ENCODE data around the gene RNFT2.

Gene RNFT2

DNA sequence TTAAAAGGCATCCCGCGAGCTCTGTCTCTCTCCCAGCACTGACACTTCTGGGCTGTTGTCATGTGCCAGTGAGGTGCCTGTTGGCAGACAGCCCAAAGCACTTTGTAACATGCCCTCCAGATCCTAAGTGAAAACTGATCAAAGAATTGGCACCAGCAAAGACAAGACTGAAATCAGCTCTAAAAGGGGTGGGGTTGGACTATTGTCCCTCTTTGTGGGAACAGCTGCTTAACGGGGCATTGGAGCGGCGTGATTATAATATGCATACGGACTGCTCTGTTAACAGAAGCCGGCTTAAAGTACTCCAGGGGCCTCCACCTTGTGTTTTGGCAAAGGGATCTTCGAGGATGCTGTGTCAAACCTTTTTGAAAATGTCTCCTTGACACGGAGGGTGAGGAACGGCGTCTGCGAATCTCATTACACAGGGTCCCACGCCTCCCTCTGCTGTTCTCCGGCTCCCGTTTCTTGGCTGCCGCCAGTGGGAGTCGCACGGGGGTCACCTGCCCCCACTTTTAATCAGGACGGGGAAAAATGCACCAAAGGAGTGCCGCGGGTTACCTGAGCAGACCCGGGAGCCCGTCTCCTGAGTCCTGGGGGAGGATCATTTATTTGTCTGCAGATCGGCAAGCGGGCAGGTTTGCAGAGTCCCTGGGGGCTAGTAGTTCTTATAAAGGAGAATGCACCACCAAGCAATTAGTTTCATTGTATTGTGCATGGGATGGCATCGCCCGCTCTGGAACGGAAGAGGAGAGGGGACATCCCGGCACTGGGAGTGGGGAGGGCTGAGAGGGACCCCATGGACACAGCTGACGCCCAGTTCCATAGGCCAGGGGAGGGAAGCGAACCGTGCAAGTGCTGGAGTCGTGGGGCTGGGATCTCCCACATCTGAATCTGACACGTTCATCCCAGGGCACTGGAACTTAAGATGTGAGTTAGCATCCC is 44.6 kb upstream of the RNFT2 start:
- H3K9ac ChIP-seq: peak overlapping the region; percentile 58 to 79 (median 74)
- H3K4me2 ChIP-seq: peak overlapping the region; percentile 89 to 100 (median 97)
- H3K4me3 ChIP-seq: peak overlapping the region; percentile 44 to 70 (median 58)

GRCh38 chr12:116694653-116695463 is 43.3 kb upstream of the RNFT2 start:
- Histone ChIP-seq H3K4me2 (peak overlapping the region; percentile 89 to 100 (median 97)), H3K4me1 (peaks cover 55 to 96% (median 88%) of the 10 kb centered on the region in 10 experiments)
- TF ChIP-seq Cebpa-rat (IDR thresholded peaks at IDR 0.05): peak in 4 of 11 experiments; percentile 52 to 85 (median 64); a peak in 5 of 22 replicates

More for the DNA sequence above, 44.6 kb upstream of the RNFT2 start:
- no peaks in the 10 kb centered on the region for H4K20me1 ChIP-seq
- peaks cover 61 to 99% (median 97%) of the 10 kb centered on the region in 10 experiments for H3K4me1 ChIP-seq
- peaks cover 0 to 41% (median 0%) of the 10 kb centered on the region in 11 experiments; a peak in 9 of 22 replicates for H3K27me3 ChIP-seq
- peak overlapping the region in 10 of 11 experiments; percentile 37 to 82 (median 73); a peak in 19 of 22 replicates for H3K27ac ChIP-seq
- H3K36me3 ChIP-seq: no peaks in the 10 kb centered on the region
- no peaks in the 10 kb centered on the region for H3K9me3 ChIP-seq (replicated peaks in 1 of 11)
- no peak for TF ChIP-seq Cebpa-rat (IDR thresholded peaks at IDR 0.05)

DNA sequence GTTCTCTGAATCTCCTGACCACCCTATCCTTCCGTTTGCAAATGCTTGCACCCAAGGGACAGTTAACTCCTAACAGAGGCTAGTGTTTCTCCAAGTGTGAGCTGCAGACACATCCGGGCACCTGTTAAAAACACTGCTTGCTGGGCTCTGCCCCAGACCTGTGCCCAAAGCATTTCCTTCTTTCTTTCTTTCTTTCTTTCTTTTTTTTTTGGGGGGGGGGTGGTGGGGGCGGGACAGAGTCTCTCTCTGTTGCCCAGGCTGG is 42.7 kb upstream of the RNFT2 start:
- Histone ChIP-seq H3K27me3 (peaks cover 0 to 41% (median 0%) of the 10 kb centered on the region in 11 experiments; a peak in 9 of 22 replicates), H3K4me3 (peak overlapping the region in 7 of 10 experiments; percentile 49 to 70 (median 58); a peak in 9 of 20 replicates), H3K9ac (peak overlapping the region in 8 of 11 experiments; percentile 64 to 79 (median 74); a peak in 15 of 22 replicates), H3K27ac (peak overlapping the region in 9 of 11 experiments; percentile 44 to 82 (median 75); a peak in 16 of 22 replicates), H3K9me3 (replicated peaks in 1 of 11) (no peaks in the 10 kb centered on the region), H3K4me2 (peak overlapping the region; percentile 89 to 100 (median 97)), H4K20me1 (no peaks in the 10 kb centered on the region), H3K36me3 (no peaks in the 10 kb centered on the region), H3K4me1 (peaks cover 50 to 91% (median 82%) of the 10 kb centered on the region in 10 experiments)
- no peak; a peak in 1 of 22 replicates for TF ChIP-seq Cebpa-rat (IDR thresholded peaks at IDR 0.05)

More at GRCh38 chr12:116694653-116695463, 43.3 kb upstream of the RNFT2 start:
- Histone ChIP-seq H3K4me3 (peak overlapping the region in 9 of 10 experiments; percentile 49 to 70 (median 58); a peak in 16 of 20 replicates), H3K27me3 (peaks cover 0 to 41% (median 0%) of the 10 kb centered on the region in 11 experiments; a peak in 9 of 22 replicates), H3K9ac (peak overlapping the region in 10 of 11 experiments; percentile 64 to 79 (median 74); a peak in 17 of 22 replicates), H4K20me1 (no peaks in the 10 kb centered on the region), H3K27ac (peak overlapping the region in 9 of 11 experiments; percentile 44 to 82 (median 73); a peak in 17 of 22 replicates), H3K36me3 (no peaks in the 10 kb centered on the region), H3K9me3 (replicated peaks in 1 of 11) (no peaks in the 10 kb centered on the region)

GRCh38 chr12:116697305-116697704 is 40.8 kb upstream of the RNFT2 start:
- Histone ChIP-seq H4K20me1 (no peaks in the 10 kb centered on the region), H3K9ac (peak overlapping the region in 4 of 11 experiments; percentile 1 to 35 (median 7); a peak in 2 of 22 replicates), H3K4me1 (peaks cover 43 to 72% (median 63%) of the 10 kb centered on the region in 10 experiments), H3K4me3 (no peak overlapping the region), H3K27ac (peak overlapping the region in 4 of 11 experiments; percentile 2 to 81 (median 73); a peak in 4 of 22 replicates), H3K4me2 (peak overlapping the region in 9 of 11 experiments; percentile 89 to 99 (median 97); a peak in 19 of 22 replicates), H3K9me3 (replicated peaks in 1 of 11) (no peaks in the 10 kb centered on the region), H3K36me3 (no peaks in the 10 kb centered on the region), H3K27me3 (peaks cover 0 to 41% (median 0%) of the 10 kb centered on the region in 11 experiments; a peak in 9 of 22 replicates)
- no peak for TF ChIP-seq Cebpa-rat (IDR thresholded peaks at IDR 0.05)

DNA sequence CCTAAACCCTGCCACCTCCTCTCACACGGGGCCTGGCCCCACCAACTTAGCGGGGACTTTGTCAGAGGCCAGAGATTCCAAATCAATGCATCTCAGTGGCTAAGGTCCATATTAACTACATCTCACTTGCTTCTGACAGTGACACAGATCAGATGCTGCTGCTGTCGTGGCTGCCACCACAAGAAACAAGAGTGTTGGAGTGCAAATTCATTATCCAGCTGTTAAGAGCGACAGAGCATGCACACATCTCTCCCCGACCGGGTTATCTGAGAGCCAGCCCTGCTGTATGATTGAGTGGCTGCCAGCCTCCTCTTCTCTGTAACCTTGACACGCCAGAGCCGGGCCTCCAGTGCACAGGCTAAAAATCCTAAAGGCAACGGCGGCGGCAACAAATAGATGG is 40.4 kb upstream of the RNFT2 start:
- Histone ChIP-seq H3K4me2 (peak overlapping the region in 9 of 11 experiments; percentile 89 to 99 (median 97); a peak in 19 of 22 replicates), H4K20me1 (no peaks in the 10 kb centered on the region), H3K9ac (peak overlapping the region in 4 of 11 experiments; percentile 1 to 35 (median 7); a peak in 1 of 22 replicates), H3K27me3 (peaks cover 0 to 41% (median 0%) of the 10 kb centered on the region in 11 experiments; a peak in 9 of 22 replicates), H3K4me3 (no peak overlapping the region), H3K36me3 (no peaks in the 10 kb centered on the region), H3K27ac (peak overlapping the region in 4 of 11 experiments; percentile 2 to 81 (median 73); a peak in 4 of 22 replicates), H3K4me1 (peaks cover 39 to 68% (median 59%) of the 10 kb centered on the region in 10 experiments), H3K9me3 (replicated peaks in 1 of 11) (no peaks in the 10 kb centered on the region)
- no peak for TF ChIP-seq Cebpa-rat (IDR thresholded peaks at IDR 0.05)

GRCh38 chr12:116698116-116698515 is 40.0 kb upstream of the RNFT2 start:
- H3K9me3 ChIP-seq (replicated peaks in 1 of 11): no peaks in the 10 kb centered on the region
- H3K4me3 ChIP-seq: no peak overlapping the region
- H4K20me1 ChIP-seq: no peaks in the 10 kb centered on the region
- 0 out of 22 replicates have a peak overlapping the region, but pooled peaks of 1 of the 11 experiments have one; percentile 1 for H3K9ac ChIP-seq
- TF ChIP-seq Cebpa-rat (IDR thresholded peaks at IDR 0.05): no peak
- H3K36me3 ChIP-seq: no peaks in the 10 kb centered on the region
- H3K27ac ChIP-seq: no peak overlapping the region
- H3K4me2 ChIP-seq: peak overlapping the region in 9 of 11 experiments; percentile 89 to 99 (median 97); a peak in 16 of 22 replicates
- H3K27me3 ChIP-seq: peaks cover 0 to 38% (median 0%) of the 10 kb centered on the region in 11 experiments; a peak in 9 of 22 replicates
- peaks cover 35 to 64% (median 55%) of the 10 kb centered on the region in 10 experiments for H3K4me1 ChIP-seq

DNA sequence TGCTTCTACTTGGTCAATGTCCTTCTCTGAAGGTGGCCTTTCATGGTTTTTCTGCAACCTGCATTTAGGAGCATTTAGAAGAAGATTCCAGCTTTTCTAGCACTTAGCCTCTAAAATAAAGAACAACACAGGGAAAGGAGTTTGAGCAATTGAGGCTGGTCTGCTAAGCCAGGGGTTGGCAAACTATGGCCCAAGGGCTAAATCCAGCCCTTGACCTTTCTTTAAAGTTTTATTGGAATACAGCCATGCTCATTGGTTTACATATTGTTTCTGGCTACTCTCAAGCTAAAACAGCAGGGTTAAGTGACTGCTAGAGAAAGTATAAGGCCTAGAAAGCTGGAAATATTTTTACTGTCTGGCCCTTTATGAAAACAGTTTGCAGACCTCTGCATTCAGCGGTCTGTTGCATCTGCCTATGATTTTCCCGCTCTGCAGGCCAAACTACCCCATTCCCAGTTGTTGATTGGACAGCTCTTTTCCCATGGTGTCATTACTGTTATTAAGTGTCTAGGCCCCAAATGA is 39.5 kb upstream of the RNFT2 start:
- Histone ChIP-seq H3K9ac (no peak overlapping the region), H3K4me2 (peak overlapping the region in 8 of 11 experiments; percentile 89 to 99 (median 97); a peak in 13 of 22 replicates), H3K36me3 (no peaks in the 10 kb centered on the region), H3K9me3 (replicated peaks in 1 of 11) (no peaks in the 10 kb centered on the region), H3K27me3 (peaks cover 0 to 33% (median 0%) of the 10 kb centered on the region in 11 experiments; a peak in 6 of 22 replicates), H3K27ac (no peak overlapping the region), H3K4me3 (no peak overlapping the region), H4K20me1 (no peaks in the 10 kb centered on the region), H3K4me1 (peaks cover 30 to 59% (median 52%) of the 10 kb centered on the region in 10 experiments)
- no peak for TF ChIP-seq Cebpa-rat (IDR thresholded peaks at IDR 0.05)

- no peak overlapping the region for H3K9ac ChIP-seq
Observed at GRCh38 chr12:116700066-116700465, 38.0 kb upstream of the RNFT2 start.

More at GRCh38 chr12:116700066-116700465, 38.0 kb upstream of the RNFT2 start:
- no peaks in the 10 kb centered on the region for H3K9me3 ChIP-seq (replicated peaks in 1 of 11)
- H3K27ac ChIP-seq: no peak overlapping the region
- no peak overlapping the region; a peak in 1 of 22 replicates for H3K4me2 ChIP-seq
- no peaks in the 10 kb centered on the region for H4K20me1 ChIP-seq
- H3K4me3 ChIP-seq: no peak overlapping the region
- peaks cover 0 to 18% (median 0%) of the 10 kb centered on the region in 11 experiments; a peak in 5 of 22 replicates for H3K27me3 ChIP-seq
- no peak for TF ChIP-seq Cebpa-rat (IDR thresholded peaks at IDR 0.05)
- peaks cover 16 to 44% (median 38%) of the 10 kb centered on the region in 10 experiments for H3K4me1 ChIP-seq
- no peaks in the 10 kb centered on the region for H3K36me3 ChIP-seq
